Stimulated activated CD8-positive, alpha-beta memory T cell treated with anti-CD3 and anti-CD28 coated beads, Interleukin-4, amount 100 ng/mL, for 4 hours (primary cell): Measurements from ENCODE around the gene ALOX12B.
"Not testable (repeated sequence)": the region's sequence is repeated elsewhere in the genome, so short reads cannot be mapped to it uniquely, and the experiment has no call there.

ENCODE experiments used
- DNase-seq, 2 donors: peaks; one replicate each; pipeline ENCODE4 v3.0.0-alpha.2; 2020; ENCODE audit warnings: low read depth in 2 of 2, low spot score in 1 of 2

The ALOX12B gene

DNA sequence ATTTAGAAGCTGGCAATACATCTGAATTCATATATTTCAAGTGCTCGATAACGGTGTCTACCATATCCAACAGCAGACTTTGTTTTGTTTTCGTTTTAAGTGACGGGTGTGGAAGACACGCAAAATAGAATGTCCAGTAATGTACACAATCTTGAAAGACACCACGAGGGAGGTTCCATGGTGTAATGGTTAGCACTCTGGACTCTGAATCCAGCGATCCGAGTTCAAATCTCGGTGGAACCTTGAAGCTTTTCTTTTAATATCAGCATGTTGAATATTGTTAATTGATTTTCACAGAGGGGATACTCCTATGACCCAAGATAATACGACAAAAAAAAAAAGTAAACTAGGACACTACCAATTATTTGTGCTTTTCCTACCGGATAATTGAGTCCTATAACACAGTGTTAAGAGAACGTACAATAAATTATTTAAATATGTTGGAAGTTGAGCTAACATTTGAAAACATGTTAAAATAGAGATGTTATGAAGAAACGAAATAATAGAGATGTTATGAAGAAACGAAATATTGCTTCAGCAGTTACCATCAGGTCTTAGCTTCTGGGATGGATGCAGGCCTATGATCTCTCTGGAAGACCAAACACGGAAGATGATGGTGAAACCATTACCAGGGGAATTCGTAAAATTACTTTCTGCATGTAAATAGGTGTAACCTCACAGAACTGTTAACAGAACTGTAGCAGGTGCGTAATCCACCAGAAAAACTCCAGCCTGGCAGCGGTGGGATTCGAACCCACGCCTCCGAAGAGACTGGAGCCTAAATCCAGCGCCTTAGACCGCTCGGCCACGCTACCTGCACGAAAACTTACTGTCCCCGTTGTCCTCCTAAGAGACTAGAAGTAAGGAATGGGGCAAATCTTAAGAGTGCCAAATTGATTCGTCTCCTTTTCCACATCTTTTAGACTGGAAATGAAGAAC lies 32.3 kb upstream of the ALOX12B start:
- peak; percentile 59 to 77 for DNase-seq

DNA sequence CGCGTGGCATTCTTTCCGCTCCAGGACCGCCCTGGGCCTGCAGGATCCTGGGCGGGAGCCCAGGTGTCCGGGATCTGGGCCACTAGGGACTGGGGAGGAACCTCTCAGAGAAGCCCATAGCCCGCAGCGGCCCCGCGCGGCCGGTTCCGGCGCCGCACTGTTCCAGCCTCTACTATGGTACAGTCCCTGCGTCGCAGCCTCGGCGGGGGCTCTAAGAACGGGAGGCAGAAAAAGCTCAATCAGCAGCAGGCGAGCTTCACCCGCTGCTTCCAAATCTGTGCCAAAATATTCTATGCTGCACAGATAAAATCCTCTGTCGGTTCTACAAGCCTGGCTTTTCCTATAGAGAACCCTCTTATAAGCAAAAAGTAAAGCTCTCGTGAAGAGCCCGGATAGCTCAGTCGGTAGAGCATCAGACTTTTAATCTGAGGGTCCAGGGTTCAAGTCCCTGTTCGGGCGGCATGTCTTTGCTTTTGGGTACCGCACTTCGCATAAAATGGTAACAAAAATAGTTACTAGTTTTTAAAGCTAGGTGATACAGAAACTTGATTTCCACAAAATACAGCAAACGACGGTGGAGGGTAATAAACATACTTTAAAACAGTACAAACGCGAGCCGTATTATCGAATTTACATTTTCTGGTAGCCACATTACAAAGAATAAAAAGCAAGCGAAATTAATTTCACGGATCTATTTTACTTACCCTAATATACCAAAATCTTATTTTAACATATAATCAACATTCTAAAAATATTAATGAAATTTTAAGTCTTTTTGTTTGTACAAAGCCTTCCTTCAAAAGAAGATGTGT lies 31.5 kb upstream of the ALOX12B start:
- peak; percentile 70 to 71 for DNase-seq

DNA sequence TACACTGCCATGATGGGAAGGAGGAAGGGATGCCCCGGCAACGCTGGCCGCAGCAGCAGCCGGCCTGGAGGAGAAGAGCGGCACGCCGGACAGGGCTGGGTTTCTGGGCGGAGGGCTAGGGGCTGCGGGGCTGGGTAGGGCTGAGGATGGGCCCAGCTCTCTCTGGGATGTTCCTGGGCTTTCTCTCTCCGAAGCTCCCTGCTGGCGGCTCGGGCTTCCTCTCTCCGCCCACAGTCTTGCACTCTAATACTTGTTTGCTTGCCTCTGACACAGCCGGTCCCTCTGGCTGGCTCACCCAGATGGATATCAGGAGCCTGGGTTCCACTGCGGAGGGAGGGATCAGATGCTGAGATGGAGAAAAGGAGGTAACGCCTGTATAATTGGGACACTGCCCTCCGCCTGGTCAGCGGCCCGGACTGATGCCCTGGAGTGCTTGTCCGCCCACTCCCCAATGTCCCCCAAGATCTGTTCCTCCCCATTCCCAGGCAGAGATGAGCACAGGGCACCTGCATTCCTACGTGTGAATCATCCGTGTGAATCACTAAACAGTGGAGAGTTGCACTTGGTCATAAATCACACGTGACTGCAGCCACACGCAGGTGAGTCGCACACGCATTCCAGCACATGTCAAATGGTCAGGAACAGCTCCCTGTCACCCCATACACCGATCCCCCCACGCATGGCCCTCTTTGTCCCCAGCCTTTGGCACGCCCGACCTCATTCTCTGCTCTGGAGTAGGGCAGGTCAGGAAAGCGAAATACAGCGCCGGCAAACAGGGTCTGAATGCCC lies 30.7 kb upstream of the ALOX12B start, which contains the start of gene ALOXE3:
TSS of gene ALOXE3 (minus strand) at position 535 of the 789 bp plus-strand sequence. CDS start at position 11, 524 bp downstream.
- DNase-seq = no peak

DNA sequence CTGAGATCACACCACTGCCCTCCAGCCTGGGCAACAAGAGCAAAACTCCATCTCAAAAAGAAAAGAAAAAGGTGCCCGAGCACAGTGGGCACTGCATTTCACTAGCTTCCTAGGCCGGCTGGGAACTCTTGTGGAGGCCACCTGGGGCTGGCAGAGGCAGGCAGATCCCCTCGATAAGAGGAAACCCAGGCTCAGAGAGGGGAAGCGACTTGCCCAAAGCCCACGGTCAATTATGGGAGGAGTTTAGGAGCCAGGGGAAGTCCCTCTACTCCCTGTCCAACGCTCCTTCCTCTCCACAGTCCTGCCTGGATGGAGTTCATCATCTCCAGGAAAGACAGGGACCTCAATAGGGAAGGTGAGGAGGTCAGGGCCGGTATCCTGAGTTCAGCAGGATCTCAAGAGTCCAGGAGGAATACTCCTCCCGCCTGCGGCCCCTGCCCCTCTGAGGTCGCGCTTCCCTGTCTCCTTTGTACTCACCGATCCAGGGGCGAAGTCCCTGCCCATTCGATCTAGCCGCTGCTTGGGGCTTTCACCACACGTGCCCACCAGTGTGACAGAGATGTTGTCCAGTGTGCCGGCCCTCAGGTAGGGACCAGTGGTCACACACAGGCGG lies 30.0 kb upstream of the ALOX12B start:
- no peak for DNase-seq

DNA sequence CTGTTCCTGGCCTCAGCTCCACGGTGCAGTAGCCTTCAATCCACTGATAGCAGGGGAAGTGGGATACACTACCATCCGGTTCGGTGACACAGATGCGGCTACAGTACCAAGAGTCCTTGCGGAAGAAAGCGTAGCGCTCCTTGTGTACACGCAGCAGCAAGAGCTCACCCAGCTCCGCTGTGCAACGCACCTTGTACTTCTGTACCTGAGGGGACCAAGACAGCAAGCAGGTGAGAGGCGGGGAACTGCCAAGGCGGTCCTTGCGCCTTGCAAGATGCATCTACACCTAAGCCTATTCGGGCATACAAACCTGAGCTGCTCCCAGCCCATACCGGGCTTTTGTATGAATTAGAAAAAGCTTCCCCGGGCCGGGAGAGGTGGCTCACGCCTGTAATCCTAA lies 29.3 kb upstream of the ALOX12B start:
- DNase-seq = no peak

DNA sequence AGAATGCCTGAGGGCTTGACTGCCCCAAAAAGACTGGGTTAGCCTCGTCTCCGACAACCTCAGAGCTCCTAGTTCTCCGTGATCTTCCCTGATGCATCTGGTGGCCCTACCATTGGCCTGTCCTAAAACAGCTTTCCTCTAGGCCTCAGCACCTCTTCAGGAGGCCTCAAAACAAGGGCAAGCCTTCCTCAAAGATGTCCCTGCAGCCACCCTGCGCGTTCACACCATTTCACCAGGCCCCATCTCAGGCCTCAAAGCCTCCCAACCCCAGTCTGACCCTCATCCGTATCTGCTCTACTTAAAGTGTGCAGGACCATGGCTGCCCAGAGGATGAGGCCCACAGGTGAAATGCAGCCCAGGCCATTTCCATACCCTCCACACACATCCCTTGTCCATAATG lies 23.4 kb upstream of the ALOX12B start:
- no peak for DNase-seq

DNA sequence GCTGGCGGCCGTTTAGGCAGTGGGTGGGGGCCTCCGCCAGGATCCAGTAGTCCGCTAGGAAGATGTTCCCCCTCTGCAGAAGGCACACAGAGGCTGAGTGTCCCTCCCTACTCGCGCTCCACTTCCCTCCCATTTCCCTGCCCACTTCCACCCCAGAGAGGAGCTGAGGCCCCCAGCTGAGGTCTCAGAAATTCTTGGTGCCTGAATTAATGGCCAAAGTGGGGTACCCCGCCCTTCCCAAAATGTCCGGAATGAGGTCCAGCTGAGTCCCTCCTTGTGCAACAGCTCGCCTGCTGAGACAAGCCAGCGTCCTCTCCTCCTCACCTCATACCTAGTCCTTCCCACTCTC lies 22.9 kb upstream of the ALOX12B start:
- no peak for DNase-seq

DNA sequence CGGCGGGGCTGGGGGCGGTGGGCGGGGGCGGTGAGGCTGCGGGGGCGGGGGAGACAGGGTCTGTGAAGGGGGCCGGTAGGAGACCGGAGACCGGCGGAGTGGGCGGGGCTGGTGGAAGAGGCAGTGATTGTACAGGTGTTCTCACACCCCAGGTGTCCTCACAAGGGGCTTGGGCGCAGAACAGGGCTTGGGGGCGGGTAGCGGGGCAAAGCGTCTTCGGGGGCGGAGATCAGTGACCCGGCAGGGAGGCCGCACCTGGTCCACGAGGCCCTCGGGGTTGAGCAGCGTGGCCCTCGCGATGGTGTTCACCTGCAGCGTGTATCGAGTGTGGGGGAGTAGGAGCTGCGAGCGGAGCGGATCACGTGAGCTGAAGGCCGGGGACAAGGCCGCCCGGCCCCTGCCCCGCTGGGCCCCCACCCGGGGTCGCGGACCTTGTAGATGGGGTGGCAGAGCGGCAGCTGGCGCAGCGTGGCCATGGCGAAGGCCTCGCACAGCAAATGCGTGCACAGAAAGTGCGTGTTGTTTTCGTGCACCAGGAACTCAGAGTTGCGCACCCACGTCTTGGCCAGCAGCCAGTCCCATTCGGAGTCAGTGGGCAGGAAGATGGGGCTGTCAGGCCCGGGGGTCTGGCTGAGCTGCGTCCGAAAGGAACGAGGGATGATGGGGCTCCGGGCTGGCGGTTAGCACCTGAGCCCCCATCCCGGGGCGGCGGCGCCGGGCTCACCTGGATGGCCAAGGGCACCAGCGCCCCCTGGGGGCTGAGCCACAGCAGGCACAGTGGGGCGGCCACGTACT lies 22.3 kb upstream of the ALOX12B start:
- peak; percentile 52 to 56 for DNase-seq

DNA sequence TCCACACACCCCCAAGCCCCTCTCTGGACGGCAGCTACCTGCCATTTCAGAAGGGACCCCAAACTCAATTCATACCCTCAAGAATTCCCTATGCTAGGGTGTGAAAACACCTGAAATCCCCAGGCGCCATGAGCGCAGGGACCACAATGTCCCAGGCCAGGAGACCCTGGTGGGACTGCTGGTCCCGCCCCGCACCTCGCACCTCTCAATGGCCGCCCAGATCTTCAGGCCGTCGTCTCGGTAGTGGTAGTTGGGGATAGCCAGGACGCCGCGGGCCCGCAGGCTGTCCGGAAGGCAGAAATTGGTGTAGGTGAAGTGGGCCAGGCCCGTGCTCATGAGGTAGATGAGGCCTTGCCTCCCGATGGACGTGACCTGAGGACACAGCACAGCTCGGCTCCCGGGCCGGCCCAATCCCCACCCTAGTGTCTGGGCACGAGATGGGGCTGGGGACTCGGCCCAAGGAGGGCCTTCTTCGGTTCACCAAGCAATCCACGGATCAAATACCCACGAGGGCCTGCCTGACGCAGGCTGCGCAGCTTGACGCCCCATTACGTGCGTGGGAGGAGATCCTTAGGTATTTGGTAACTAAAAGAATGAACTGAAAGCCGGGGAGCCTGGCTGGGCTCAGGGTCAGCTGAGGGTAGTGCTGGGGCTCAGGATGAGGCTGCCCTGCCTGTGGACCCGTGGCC lies 21.6 kb upstream of the ALOX12B start:
- no peak for DNase-seq

DNA sequence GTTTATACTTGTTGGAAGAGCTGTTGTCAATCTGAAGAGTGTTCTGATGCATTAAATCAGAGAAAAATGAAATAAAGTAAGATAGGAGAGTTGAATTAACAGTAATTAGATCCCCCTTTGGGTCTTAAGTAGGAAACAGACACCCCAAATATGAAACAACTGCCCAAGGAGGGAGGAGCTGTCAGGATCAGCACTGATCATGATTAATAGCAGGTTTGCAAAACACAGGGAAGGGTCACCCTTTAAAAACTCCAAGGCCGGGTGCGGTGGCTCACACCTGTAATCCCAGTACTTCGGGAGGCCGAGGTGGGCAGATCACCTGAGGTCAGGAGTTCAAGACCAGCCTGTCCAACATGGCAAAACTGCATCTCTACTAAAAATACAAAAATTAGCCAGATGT lies 19.5 kb upstream of the ALOX12B start:
- not testable (repeated sequence) for DNase-seq

DNA sequence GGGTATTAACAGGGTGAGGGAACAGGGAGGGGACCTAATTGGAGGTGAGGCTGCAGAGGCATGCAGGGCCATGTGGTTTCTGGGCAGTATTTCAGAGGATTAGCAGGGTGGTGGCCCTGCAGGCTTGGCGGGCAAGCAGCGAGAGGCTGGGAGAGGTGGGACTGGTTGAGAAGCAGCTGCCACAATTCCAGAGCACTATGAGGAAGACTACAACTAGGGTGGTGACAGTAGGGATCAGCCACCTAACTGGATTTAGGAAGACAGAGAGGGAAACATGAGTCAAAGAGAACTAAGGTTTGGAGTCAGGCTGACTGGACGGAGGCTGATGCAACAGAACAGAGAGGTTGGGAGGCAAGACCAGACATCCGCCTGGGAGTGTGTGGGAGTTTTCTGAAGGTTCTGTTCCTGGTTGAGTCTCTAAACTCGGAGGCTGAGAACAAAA lies 18.5 kb upstream of the ALOX12B start:
- no peak for DNase-seq

DNA sequence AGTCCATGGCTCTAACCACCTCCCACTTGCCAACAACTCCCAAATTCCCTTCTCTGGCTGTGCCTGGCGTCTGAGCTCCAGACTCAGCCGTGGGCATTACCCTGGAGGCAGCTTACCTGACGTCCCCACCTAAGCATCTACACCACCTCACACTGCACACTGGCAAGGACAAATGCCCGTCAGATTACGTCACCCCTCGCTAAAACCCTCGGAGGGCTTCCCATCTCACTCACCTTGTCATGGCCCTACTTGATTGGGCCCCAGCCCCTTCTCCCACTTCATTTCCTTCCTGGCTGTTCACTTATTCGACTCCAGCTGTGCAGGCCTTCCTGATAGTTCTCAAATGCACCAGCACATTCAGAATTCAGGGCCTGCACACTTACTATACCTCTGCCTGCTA lies 17.4 kb upstream of the ALOX12B start:
- no peak for DNase-seq

DNA sequence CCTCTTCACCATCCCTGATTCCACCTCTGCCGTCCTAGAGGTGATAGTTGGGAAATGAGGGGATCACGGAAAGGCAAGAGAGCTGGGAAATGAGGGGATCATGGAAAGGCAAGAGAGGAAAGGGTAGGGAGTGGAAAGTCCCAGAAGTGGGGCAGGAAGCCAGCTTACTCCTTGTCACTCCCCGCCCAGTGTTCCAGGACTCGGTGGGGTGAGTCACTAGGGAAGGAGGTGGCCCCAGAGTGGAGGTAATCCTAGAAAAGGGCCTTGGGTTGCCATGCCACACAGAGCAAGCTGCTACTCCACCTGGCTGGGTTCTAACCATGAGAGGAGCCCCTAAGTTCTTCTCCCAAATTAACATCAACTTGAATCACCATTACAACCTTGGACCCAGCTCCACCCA lies 16.0 kb upstream of the ALOX12B start:
- no peak for DNase-seq

DNA sequence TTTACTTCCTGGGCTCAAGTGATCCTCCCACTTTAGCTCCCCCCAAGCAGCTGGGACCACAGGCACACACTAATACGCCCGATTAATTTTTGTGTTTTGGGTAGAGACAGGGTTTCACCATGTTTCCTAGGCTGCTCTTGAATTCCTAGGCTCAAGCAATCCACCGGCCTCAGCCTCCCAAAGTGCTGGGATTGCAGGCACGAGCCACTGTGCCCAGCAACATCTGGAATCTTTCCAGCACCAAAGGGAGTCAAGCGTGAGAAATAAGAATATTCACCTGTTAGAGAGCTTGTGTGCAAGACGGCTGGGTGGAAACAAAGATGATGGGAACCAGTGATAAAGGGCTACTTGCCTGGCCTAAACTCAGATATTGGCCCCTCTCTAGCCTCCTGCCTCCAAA lies 14.2 kb upstream of the ALOX12B start:
- no peak for DNase-seq

DNA sequence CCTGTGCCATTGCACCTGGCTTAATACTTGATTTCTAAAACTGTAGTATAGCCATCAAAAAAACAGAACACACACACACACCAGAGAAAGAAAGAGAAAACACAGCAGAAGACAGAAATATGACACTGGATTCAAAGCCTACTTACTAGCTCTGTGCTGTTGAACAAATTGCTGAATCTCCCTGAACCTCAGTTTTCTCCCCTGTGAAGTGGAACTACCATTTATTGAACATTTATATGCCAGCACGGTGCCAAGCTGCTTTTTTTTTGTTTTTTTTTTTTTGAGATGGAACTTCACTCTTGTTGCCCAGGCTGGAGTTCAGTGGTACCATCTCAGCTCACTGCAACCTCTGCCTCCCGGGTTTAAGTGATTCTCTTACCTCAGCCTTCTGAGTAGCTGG lies 13.2 kb upstream of the ALOX12B start:
- no peak for DNase-seq

DNA sequence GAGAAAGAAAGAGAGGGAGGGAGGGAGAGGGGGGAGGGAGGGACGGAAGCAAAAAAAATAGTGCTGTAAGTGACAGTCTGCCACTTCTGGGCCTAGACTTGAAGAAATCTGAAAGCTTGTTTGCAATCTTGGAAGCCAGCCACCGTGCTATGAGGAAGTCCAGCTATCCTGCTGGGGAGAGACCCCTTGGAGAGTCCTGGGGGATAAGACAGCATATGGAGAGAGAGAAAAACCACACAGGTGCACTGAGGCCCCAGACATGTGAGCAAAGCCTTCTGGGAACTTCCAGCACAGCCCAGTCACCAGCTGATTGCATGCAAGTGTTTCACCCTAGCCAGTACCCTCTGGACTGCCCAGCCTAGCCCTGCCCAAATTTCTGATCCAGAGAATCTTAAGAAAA lies 12.6 kb upstream of the ALOX12B start:
- DNase-seq = no peak

DNA sequence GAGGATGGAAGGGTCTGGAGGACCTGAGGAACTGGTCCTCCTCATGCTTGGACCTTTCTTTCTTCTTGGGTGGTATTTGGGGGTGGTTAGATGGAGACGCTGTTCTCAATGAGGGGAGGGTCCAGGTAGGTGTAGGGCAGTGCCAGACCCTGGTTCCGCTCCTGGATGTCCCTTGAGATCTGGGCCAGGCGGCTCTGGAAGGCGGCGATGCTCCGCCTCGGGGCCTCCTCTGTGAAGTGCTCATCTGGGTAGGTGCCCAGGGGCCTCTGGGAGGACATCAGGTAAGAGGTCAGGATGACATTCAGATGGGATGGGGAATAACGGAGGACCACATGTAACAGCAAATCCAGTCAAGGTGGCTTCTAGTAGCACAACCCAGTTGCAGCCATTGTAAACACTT lies 9.0 kb upstream of the ALOX12B start:
- no peak for DNase-seq

DNA sequence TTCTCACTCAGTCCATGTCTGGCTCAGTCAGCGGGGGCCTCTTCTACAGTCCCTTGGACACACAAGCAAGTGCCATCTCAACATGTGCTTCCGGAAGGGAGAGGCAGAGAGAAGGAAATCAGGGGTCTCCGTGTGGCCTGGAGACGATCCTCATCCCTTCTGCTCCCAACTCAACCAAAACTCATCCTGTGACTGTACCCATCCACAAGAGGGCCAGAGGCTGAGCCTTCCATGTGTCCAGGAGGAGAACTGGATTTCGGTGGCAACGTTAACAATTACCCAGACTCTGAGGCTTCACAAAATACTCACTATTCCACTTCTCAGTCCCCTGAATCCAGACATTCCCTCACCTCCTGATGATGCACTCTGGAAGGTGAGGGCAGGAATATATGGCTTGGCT lies 7.8 kb upstream of the ALOX12B start:
- no peak for DNase-seq

DNA sequence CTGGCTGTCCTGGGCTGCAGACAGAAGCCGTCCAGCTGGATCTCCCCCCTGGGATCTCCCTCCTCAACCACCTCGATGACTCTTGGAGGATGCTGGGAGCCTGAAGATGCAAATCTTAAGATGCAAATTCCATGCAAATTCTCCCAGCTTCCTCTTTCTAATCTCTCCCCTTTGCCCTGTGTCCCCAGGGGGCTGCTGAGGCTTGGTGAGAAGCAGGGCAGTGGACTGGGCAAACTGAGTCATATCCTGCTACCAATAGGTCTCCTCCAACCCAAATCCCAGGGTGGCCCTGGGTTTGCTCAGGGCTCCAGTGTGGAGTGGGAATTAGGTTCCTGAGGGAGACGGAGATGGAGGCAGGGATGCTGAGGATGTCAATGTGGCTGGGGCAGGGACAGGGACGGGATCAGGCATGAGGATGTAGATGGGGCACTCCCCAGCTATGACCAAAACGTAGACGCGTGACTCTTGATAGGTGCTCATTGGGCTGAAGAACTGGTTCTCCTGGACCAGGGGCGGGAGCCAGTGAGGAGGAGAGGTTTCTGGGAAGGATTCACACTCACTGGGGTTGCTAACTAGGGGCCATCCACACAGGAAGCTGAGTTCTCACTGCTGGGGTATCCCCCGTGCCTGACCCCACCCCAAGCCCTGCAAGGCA lies 3.6 kb upstream of the ALOX12B start:
- DNase-seq = no peak
